ENCODE measurements around the gene DDX39B. TPM values are rescaled to one million over a fixed set of nuclear protein-coding genes. Genes with fewer than 3 reads are reported as not detected.

DDX39B gene
- total and polyA plus RNA-seq, 2 of the 8 experiments (the other 6 are each of a cell fraction or from before 2014, with no cell fraction given): 780 to 1,164 TPM

- peak in 1 of 2 experiments; percentile 75; a peak in 1 of 4 replicates for TF ChIP-seq HDAC2 (IDR thresholded peaks at IDR 0.05; ENCODE audit: borderline replicate concordance in 1 of 2, low read depth in 2 of 2, low read length in 2 of 2)
- TF ChIP-seq CHD7 (IDR thresholded peaks at IDR 0.05; ENCODE audit: insufficient replicate concordance, low read length): no peak
- no peak for TF ChIP-seq ZNF274 (IDR thresholded peaks at IDR 0.05; ENCODE audit: borderline replicate concordance, extremely low read depth, low read length)
- TF ChIP-seq TEAD4 (IDR thresholded peaks at IDR 0.05; ENCODE audit: low read depth, low read length): no peak
- no peak for TF ChIP-seq SIX5 (IDR thresholded peaks at IDR 0.05; ENCODE audit: low read depth, low read length)
- no peak for TF ChIP-seq NANOG (IDR thresholded peaks at IDR 0.05; ENCODE audit: insufficient read depth, low read depth, low read length, poor library complexity, severe bottlenecking)
- TF ChIP-seq HDAC6 (IDR thresholded peaks at IDR 0.05; ENCODE audit: low read depth, low read length): no peak
- peak; percentile 97 for TF ChIP-seq YY1 (IDR thresholded peaks at IDR 0.05; ENCODE audit: low read depth, low read length)
- TF ChIP-seq PHF8 (conservative IDR thresholded peaks at IDR 0.05; ENCODE audit: low read depth, low read length): peak; percentile 68
Measured at GRCh38 chr6:31541658-31542521, at the start of gene DDX39B (continued).

All from H1 (cell line).